GM21360 (cell line): ENCODE data around the gene DTNBP1.

Source experiments
- ATAC-seq: cut with Tn5 transposase; IDR thresholded peaks from one replicate; pipeline ENCODE4 v1.9.1; 2021; ENCODE audit warnings: mild to moderate bottlenecking, moderate library complexity; ENCODE audit not compliant: unreplicated experiment

DTNBP1 gene

GRCh38 chr6:15504581-15505350 lies 158.1 kb downstream of the DTNBP1 start:
- ATAC-seq = no peak

GRCh38 chr6:15504040-15504495 lies 158.8 kb downstream of the DTNBP1 start:
- no peak for ATAC-seq

GRCh38 chr6:15503346-15503680 lies 159.5 kb downstream of the DTNBP1 start:
- ATAC-seq = no peak

- ATAC-seq = no peak
These were observed 160.1 kb downstream of the DTNBP1 start for GRCh38 chr6:15502446-15503345.

GRCh38 chr6:15501826-15502445 lies 160.9 kb downstream of the DTNBP1 start:
- ATAC-seq = no peak

- no peak for ATAC-seq
These were observed 161.7 kb downstream of the DTNBP1 start for GRCh38 chr6:15500901-15501825.

GRCh38 chr6:15500078-15500740 lies 162.6 kb downstream of the DTNBP1 start:
- ATAC-seq = no peak

GRCh38 chr6:15499591-15499990 lies 163.2 kb downstream of the DTNBP1 start:
- no peak for ATAC-seq

- no peak for ATAC-seq
These were observed 163.7 kb downstream of the DTNBP1 start for GRCh38 chr6:15499125-15499524.

- no peak for ATAC-seq
These were observed 164.2 kb downstream of the DTNBP1 start for GRCh38 chr6:15498640-15499039.

GRCh38 chr6:15496345-15497131 lies 166.3 kb downstream of the DTNBP1 start:
- ATAC-seq = no peak

GRCh38 chr6:15495375-15495901 lies 167.4 kb downstream of the DTNBP1 start:
- no peak for ATAC-seq

GRCh38 chr6:15493437-15494168 lies 169.2 kb downstream of the DTNBP1 start:
- ATAC-seq = no peak

- no peak for ATAC-seq
These were observed 170.9 kb downstream of the DTNBP1 start for GRCh38 chr6:15491986-15492269.

GRCh38 chr6:15491255-15491985 lies 171.4 kb downstream of the DTNBP1 start:
- ATAC-seq = no peak

GRCh38 chr6:15490242-15491100 lies 172.4 kb downstream of the DTNBP1 start:
- ATAC-seq = no peak
